D721Med (cell line): ENCODE measurements around the gene GPR55.
A peak's percentile ranks its signal among the peaks of the same experiment; 100 is the strongest.

Experiments used
- DNase-seq: peaks from one replicate; pipeline ENCODE4 v3.0.0; 2011; ENCODE audit warnings: low spot score; ENCODE audit not compliant: insufficient read length
- FAIRE-seq: peaks from 2 replicates; lab custom pipeline; 2011; peaks lifted over from hg19 to GRCh38; lab: Jason Lieb, UNC
- CTCF ChIP-seq: IDR thresholded peaks from 2 replicates; pipeline ENCODE4 v1.5.1; 2012; ENCODE audit warnings: mild to moderate bottlenecking, control low read depth; ENCODE audit not compliant: insufficient read depth; ENCODE audit errors: missing control alignments

The GPR55 gene

DNA sequence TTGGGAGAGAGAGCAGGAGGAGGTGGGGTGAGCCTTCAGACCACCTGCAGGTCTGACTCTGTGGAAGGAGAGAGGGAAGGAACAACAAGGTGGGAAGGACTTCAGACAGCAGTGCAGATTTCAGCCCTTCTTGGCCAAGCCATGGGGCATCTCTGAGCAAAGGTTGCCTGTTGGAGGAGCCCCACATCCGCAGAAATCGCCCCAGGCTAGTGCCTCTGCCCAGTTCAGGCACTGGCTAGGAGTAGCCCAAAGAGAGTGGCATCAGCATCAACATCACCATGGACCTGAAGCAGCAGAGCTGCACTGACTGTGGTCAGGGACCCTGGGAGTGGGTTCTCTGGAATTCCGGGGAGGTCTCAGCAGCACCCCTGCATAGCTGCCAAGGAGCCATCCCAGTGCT, 10.2 kb downstream of the GPR55 start:
- DNase-seq (no peak), FAIRE-seq (no peak)
- no peak for TF ChIP-seq CTCF

DNA sequence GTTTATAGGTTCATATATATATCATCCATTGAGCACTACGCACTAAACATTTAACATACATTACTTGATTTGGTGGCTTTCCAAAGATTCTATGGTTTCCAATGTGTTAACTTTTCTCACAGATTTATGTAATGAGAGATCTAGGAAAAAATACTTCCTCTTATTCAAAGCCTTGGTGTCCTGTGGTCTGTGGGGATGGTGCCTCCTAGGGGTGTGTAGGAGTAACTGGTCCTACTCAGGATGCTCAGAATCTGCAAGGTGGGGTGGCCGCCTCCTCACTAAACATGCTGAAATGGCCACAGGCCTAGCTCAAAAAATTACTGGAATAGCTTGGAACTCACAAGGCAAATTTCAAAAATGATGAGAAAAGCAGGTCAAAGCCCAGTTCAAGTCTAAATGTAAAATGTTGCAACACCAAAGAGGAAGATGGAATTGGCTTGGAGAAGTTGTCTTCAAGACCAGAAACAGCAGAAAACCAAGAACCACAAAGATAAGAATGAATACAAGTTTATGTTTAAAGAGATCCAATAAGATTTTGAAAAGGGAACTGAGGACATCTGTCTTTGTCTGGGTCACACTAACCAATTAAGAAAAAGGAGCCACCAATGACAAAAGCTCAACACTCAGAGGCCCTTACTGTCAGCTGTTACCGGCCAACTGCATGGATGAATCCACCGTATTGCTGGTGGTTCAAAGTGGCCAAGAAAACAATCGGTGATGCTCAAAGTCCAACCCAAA, 11.5 kb downstream of the GPR55 start:
- DNase-seq (no peak), FAIRE-seq (no peak)
- peak; percentile 64 for TF ChIP-seq CTCF

DNA sequence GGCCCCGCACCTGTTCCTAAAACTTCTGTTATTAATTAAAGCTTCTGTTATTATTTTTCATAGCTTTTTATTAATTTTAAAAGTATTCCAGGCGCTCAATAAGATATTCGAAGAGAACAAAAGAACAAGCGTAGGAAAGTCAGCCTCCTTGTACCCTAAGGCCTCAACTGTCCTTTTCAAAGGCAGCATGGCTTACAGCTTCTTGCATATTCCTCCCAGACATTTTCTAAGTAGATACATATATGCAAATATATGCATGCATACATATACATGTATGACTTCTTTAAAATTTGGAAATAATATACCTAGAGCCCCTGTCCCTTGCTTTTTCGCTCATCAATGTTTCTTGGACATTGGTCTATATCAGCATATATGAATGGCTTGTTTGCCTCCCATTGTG, 12.3 kb downstream of the GPR55 start:
- no peak for DNase-seq
- TF ChIP-seq CTCF = no peak
- no peak for FAIRE-seq

GRCh38 chr2:230912046-230912445, 13.0 kb downstream of the GPR55 start:
- TF ChIP-seq CTCF = no peak
- DNase-seq (no peak), FAIRE-seq (no peak)

DNA sequence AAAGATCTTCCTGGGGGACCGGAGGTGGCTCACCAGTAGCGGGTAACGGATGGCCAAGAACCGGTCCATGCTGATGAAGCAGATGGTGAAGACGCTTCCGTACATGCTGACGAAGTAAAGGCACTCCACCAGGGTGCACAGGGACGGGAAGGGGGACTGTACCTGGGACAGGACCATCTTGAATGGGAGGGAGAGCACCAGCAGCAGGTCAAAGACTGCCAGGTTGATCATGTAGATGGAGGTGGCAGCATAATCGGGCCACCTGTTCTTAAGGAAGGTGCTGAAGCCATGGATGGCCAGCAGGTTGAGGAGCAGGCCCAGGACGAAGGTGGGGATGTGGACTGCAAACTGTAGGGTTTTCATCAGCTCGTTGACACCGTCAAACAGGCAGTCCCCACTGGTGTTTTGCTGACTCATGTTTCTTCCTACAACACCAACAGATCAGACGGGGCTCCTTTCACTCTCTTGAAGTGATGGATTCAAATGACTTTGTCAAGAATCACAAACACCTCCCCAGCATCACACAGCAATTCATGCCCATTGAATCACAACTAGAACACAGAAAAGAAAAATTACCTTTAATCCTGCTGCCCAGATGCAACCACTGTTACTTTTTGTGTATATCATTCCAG, 14.4 kb downstream of the GPR55 start:
- no peak for TF ChIP-seq CTCF
- no peak for DNase-seq
- FAIRE-seq = no peak

GRCh38 chr2:230909841-230910545, 15.0 kb downstream of the GPR55 start:
- FAIRE-seq (no peak), DNase-seq (no peak)
- no peak for TF ChIP-seq CTCF
